Sigmoid colon (tissue), 7 donors: Measurements from ENCODE around the gene ITPK1. TPM values are rescaled to one million over a fixed set of nuclear protein-coding genes. Genes with fewer than 3 reads are reported as not detected.
A peak's percentile ranks its signal among the peaks of the same experiment; 100 is the strongest.

Experiments
- DNase-seq: peaks from one replicate; pipeline ENCODE4 v3.0.0-alpha.2; 2019
- H3K27ac ChIP-seq, 4 donors: fragments of 200-600 bp; sonication (generic); one replicate each; pipeline ENCODE4 v1.5.1; 2016 to 2019; ENCODE audit warnings: mild to moderate bottlenecking in 1 of 4
- H3K27me3 ChIP-seq, 3 donors: fragments of 200-600 bp; sonication (generic); one replicate each; pipeline ENCODE4 v1.5.1; 2019; ENCODE audit warnings: mild to moderate bottlenecking in 1 of 3
- H3K36me3 ChIP-seq, 4 donors: fragments of 200-600 bp; sonication (generic); one replicate each; pipeline ENCODE4 v1.5.1; 2016 to 2019
- H3K4me1 ChIP-seq, 4 donors: fragments of 200-600 bp; sonication (generic); one replicate each; pipeline ENCODE4 v1.5.1; 2017 to 2019
- H3K4me3 ChIP-seq, 4 donors: fragments of 200-600 bp; sonication (generic); one replicate each; pipeline ENCODE4 v1.5.1; 2017 to 2019; ENCODE audit warnings: mild to moderate bottlenecking in 2 of 4, moderate library complexity in 1 of 4
- H3K9me3 ChIP-seq, 4 donors: fragments of 200-600 bp in 3 of 4; sonication (generic) in 3 of 4; one replicate each; pipeline versions ENCODE4 v1.5.1 to v1.6.1; 2013 to 2019
- CTCF ChIP-seq, 4 experiments: fragments of 450-650 bp in 3 of 4; fragments of 200-600 bp in 1 of 4; IDR thresholded peaks; one replicate each; pipeline ENCODE4 v1.5.1; 2016 to 2019; ENCODE audit warnings: antibody characterized with exemption in 4 of 4, mild to moderate bottlenecking in 3 of 4, moderate library complexity in 2 of 4
- EP300 ChIP-seq, 4 donors: sonication (generic); formaldehyde crosslinking; IDR thresholded peaks; one replicate each; pipeline ENCODE4 v1.6.1; 2017; ENCODE audit warnings: antibody characterized with exemption in 4 of 4
- POLR2A ChIP-seq, 2 donors: fragments of 450-650 bp; IDR thresholded peaks; one replicate each; pipeline ENCODE4 v1.6.1; 2016; ENCODE audit warnings: antibody characterized with exemption in 2 of 2, mild to moderate bottlenecking in 2 of 2, moderate library complexity in 2 of 2
- POLR2AphosphoS5 ChIP-seq, 4 donors: sonication (generic); formaldehyde crosslinking; IDR thresholded peaks; one replicate each; pipeline ENCODE4 v1.6.1; 2017; ENCODE audit warnings: antibody characterized with exemption in 4 of 4
- WGBS, 2 donors: extraction: QIAGEN DNeasy Blood & Tissue Kit; methylation state at CpG; one replicate each; pipeline ENCODE4 v1.1.7; 2013; 5-methylcytosine and 5-hydroxymethylcytosine counted together
- intact Hi-C: fragments of 100-400 bp; cut with DNase I; formaldehyde crosslinking; loops from one replicate; pipeline ENCODE4 v1.15.1; 2023
- polyA plus RNA-seq, 3 donors: library from polyadenylated mRNA; stranded (reverse); fragments of 200-250 nt; gene quantifications; one replicate each; pipeline ENCODE4 v1.2.3, GENCODE V29; 2013
- total RNA-seq, 4 donors: library from RNA; depleted of rRNA; stranded (reverse); fragments of >200 nt; gene quantifications; one replicate each; pipeline ENCODE4 v1.1.0, GENCODE V29; 2016
- donor health status: healthy with polysubstance abuse.
- donor health status: Bipolar disorder and iron deficiency.
- donor health status: healthy.

Gene ITPK1
- total and polyA plus RNA-seq, 7 donors, result 39.8 to 75.4 (median 61.8) TPM

DNA sequence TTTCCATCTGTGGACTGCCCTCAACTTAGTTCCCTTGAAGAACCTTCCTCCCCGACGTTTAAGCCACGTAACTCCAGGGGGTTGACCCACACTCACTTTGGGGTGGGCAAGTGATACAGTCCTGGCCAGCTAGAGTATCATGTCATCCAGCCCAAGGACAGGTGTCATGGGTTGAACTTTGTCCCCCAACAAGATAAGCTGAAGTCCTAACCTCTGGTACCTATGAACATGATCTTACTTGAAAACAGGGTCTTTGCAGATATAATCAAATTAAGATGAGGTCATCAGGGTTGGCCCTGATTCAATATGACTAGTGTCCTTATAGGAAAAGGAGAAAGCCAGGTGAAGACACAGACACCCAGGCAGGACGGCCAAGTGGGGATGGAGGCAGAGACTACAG, 68.6 kb downstream of the ITPK1 start:
- intact Hi-C loops, result loop anchor here (5.0 kb wide), 1 partner anchor 65 kb away; no protein-coding TSS in a partner anchor
- H3K9me3 ChIP-seq, result no peaks in the 10 kb centered on the region
- no peak for TF ChIP-seq POLR2A (IDR thresholded peaks at IDR 0.05)
- TF ChIP-seq CTCF (IDR thresholded peaks at IDR 0.05), result no peak
- TF ChIP-seq EP300 (IDR thresholded peaks at IDR 0.05), result no peak
- TF ChIP-seq POLR2AphosphoS5 (IDR thresholded peaks at IDR 0.05), result no peak

GRCh38 chr14:93046705-93047050, 69.0 kb downstream of the ITPK1 start:
- Histone ChIP-seq H3K9me3 (no peaks in the 10 kb centered on the region), H3K4me3 (no peak overlapping the region), H3K36me3 (no peaks in the 10 kb centered on the region), H3K27me3 (no peaks in the 10 kb centered on the region), H3K4me1 (peaks cover 0 to 82% (median 62%) of the 10 kb centered on the region in 4 donors), H3K27ac (peak overlapping the region; percentile 22 to 94 (median 69))
- intact Hi-C loops, result loop anchor here (5.0 kb wide), 1 partner anchor 64 kb away; no protein-coding TSS in a partner anchor
- 83 to 87% methylated on average over 7 of the region's 7 CpGs for WGBS, 2 donors
- TF ChIP-seq CTCF (IDR thresholded peaks at IDR 0.05), result no peak
- TF ChIP-seq EP300 (IDR thresholded peaks at IDR 0.05), result no peak
- TF ChIP-seq POLR2A (IDR thresholded peaks at IDR 0.05), result no peak
- DNase-seq, result no peak

More for the DNA sequence above, 68.6 kb downstream of the ITPK1 start:
- H3K27me3 ChIP-seq, result no peaks in the 10 kb centered on the region
- H3K4me3 ChIP-seq, result no peak overlapping the region
- WGBS, 2 donors, result 92 to 94% methylated on average over 4 of the region's 4 CpGs
- DNase-seq, result no peak
- H3K27ac ChIP-seq, result peak overlapping the region in 3 of 4 donors; percentile 48 to 94 (median 90)
- no peaks in the 10 kb centered on the region for H3K36me3 ChIP-seq
- H3K4me1 ChIP-seq, result peaks cover 0 to 85% (median 64%) of the 10 kb centered on the region in 4 donors

- no peaks in the 10 kb centered on the region for H3K9me3 ChIP-seq
- H3K4me1 ChIP-seq, result peaks cover 0 to 83% (median 62%) of the 10 kb centered on the region in 4 donors
- no peaks in the 10 kb centered on the region for H3K36me3 ChIP-seq
- H3K27me3 ChIP-seq, result no peaks in the 10 kb centered on the region
- no peak for DNase-seq
- WGBS, 2 donors, result 54 to 79% methylated on average over 16 of the region's 16 CpGs
- TF ChIP-seq POLR2A (IDR thresholded peaks at IDR 0.05) (no peak), POLR2AphosphoS5 (IDR thresholded peaks at IDR 0.05) (no peak), EP300 (IDR thresholded peaks at IDR 0.05) (no peak), CTCF (IDR thresholded peaks at IDR 0.05) (no peak)
- no peak overlapping the region for H3K4me3 ChIP-seq
- H3K27ac ChIP-seq, result peak overlapping the region; percentile 22 to 94 (median 69)
- intact Hi-C loops, result loop anchor here (5.0 kb wide), 1 partner anchor 64 kb away; no protein-coding TSS in a partner anchor
Observed at GRCh38 chr14:93045965-93046704, 69.6 kb downstream of the ITPK1 start.

GRCh38 chr14:93045211-93045674, 70.5 kb downstream of the ITPK1 start:
- Histone ChIP-seq H3K27ac (peak overlapping the region; percentile 4 to 94 (median 83)), H3K9me3 (no peaks in the 10 kb centered on the region), H3K36me3 (no peaks in the 10 kb centered on the region), H3K4me3 (no peak overlapping the region), H3K27me3 (no peaks in the 10 kb centered on the region), H3K4me1 (peaks cover 0 to 83% (median 62%) of the 10 kb centered on the region in 4 donors)
- no peak for DNase-seq
- WGBS, 2 donors, result 69 to 83% methylated on average over 9 of the region's 9 CpGs
- TF ChIP-seq POLR2A (IDR thresholded peaks at IDR 0.05) (no peak), EP300 (IDR thresholded peaks at IDR 0.05) (no peak), CTCF (IDR thresholded peaks at IDR 0.05) (no peak), POLR2AphosphoS5 (IDR thresholded peaks at IDR 0.05) (no peak)
- intact Hi-C loops, result loop anchor here (5.0 kb wide), 1 partner anchor 63 kb away; no protein-coding TSS in a partner anchor
